Muscle of leg (tissue), 11 donors: ENCODE results near the gene MVD. TPM values are rescaled to one million over a fixed set of nuclear protein-coding genes. Genes with fewer than 3 reads are reported as not detected.

ENCODE experiments used
- DNase-seq: peaks from one replicate; pipeline ENCODE4 v3.0.0; 2013
- H3K27ac ChIP-seq: one replicate; pipeline ENCODE4 v1.5.1; 2013; ENCODE audit warnings: mild to moderate bottlenecking, low read length, control low read depth
- H3K27me3 ChIP-seq: one replicate; pipeline ENCODE4 v1.6.1; 2013; ENCODE audit warnings: low read length; ENCODE audit not compliant: control insufficient read depth, insufficient read depth
- H3K36me3 ChIP-seq: one replicate; pipeline ENCODE4 v1.6.1; 2013; ENCODE audit warnings: low read length; ENCODE audit not compliant: control insufficient read depth, insufficient read depth
- H3K4me1 ChIP-seq: one replicate; pipeline ENCODE4 v1.6.1; 2013; ENCODE audit warnings: low read length; ENCODE audit not compliant: control insufficient read depth, insufficient read depth
- H3K4me3 ChIP-seq: one replicate; pipeline ENCODE4 v1.5.1; 2013; ENCODE audit warnings: low read length, control low read depth
- H3K9me3 ChIP-seq: replicated peaks from 2 replicates; pipeline ENCODE4 v1.6.1; 2013; ENCODE audit warnings: low read depth, low read length; ENCODE audit not compliant: control insufficient read depth
- WGBS: methylation state at CpG from one replicate; pipeline ENCODE4 v1.1.5; 2013; ENCODE audit warnings: missing lambda C conversion rate; ENCODE audit not compliant: insufficient coverage; 5-methylcytosine and 5-hydroxymethylcytosine counted together
- polyA plus RNA-seq, 8 donors: library from polyadenylated mRNA; unstranded; fragments of 120-200 nt; gene quantifications; one replicate each; pipeline versions ENCODE4 v1.2.1 to v1.2.3, GENCODE V29; 2013; ENCODE audit warnings: inconsistent platforms in 1 of 8, low replicate concordance in 1 of 8; ENCODE audit not compliant: insufficient read length in 8 of 8, insufficient read depth in 1 of 8
- total RNA-seq: library from RNA; stranded (reverse); fragments of 120-200 nt; gene quantifications from one replicate; pipeline ENCODE4 v1.2.4, GENCODE V29; 2013

The MVD gene
- total and polyA plus RNA-seq, 9 donors, result 26.9 to 45.2 (median 34.3) TPM

DNA sequence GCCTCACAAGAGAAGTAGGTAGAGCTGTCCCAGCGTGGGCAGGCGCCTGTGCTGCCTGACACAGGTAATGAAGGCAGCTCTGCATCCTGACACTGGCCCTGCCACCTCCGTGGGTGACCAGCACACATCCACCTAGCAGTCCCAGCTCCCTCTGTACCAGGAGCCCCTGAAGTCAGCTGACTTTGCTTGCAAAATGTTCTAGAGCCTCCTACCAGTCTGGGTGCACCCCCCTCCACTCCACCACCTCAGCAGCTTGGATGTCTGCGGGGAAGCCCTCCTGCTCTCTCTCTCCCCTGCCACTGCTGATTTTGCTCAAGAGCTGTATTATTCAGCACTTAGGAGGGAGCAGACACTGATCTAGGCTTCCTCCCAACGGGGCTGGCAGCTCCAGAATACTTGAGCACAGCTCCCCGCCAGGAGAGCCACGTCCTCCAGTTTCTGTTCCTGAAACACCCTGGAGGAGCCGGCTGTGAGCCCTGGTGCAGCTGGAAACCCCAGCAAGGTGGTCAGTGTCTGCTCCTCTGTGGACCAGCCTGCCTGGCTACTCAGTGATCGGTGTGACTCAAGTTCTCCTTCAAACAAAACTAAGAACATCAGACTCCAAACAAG is 42.3 kb upstream of the MVD start:
- Histone ChIP-seq H3K4me1 (peaks cover 42% of the 10 kb centered on the region), H3K4me3 (peak overlapping the region; percentile 74), H3K27me3 (no peaks in the 10 kb centered on the region), H3K9me3 (no peaks in the 10 kb centered on the region), H3K36me3 (peaks cover 31% of the 10 kb centered on the region), H3K27ac (peak overlapping the region; percentile 59)
- peak; percentile 67 for DNase-seq
- WGBS, result 34% methylated on average over 9 of the region's 9 CpGs

DNA sequence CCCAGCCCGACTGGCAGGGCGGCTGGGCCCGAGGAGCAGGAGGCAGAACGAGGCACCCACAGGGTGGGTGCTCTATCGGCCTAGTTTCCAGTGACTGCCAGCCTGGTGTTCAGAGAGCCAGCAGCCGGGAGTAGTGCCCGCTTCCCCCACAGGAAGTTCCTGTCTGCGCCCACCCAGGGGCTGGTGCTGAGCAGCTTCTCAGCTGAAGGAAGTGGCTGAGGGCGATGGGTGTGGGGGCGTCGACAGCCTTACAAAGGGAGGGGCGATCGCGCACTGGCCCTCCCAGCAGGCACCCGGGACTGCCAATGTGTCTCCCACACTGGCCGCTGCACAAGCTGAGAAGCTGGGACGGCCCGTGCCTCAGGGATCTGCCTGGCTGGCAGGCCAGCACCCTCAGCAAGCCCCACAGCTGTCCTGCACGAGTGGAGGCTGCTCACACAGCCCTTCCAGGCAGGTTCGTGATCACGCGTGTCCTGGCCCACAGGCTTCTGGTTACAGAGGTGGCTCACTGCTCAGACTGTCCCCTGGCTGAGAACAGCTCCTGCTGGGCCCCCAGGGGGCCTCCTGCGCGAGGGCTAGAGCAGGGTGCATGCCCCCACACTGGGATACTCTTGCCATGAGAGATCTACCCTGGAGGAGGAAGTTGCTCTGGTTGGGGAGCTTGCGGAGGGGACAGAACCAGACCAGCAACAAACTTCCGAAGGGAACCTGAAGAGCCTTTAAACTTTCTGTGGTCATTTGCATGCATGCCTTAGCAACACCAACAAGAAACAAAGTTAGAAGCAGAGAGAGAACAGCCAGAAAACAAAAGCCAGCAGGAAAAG is 40.8 kb upstream of the MVD start:
- peak; percentile 54 for DNase-seq
- no peak overlapping the region for H3K4me3 ChIP-seq
- H3K36me3 ChIP-seq, result peaks cover 40% of the 10 kb centered on the region
- H3K27ac ChIP-seq, result peak overlapping the region; percentile 67
- H3K27me3 ChIP-seq, result no peaks in the 10 kb centered on the region
- peaks cover 42% of the 10 kb centered on the region for H3K4me1 ChIP-seq
- WGBS, result 66% methylated on average over 24 of the region's 26 CpGs
- H3K9me3 ChIP-seq, result no peaks in the 10 kb centered on the region

DNA sequence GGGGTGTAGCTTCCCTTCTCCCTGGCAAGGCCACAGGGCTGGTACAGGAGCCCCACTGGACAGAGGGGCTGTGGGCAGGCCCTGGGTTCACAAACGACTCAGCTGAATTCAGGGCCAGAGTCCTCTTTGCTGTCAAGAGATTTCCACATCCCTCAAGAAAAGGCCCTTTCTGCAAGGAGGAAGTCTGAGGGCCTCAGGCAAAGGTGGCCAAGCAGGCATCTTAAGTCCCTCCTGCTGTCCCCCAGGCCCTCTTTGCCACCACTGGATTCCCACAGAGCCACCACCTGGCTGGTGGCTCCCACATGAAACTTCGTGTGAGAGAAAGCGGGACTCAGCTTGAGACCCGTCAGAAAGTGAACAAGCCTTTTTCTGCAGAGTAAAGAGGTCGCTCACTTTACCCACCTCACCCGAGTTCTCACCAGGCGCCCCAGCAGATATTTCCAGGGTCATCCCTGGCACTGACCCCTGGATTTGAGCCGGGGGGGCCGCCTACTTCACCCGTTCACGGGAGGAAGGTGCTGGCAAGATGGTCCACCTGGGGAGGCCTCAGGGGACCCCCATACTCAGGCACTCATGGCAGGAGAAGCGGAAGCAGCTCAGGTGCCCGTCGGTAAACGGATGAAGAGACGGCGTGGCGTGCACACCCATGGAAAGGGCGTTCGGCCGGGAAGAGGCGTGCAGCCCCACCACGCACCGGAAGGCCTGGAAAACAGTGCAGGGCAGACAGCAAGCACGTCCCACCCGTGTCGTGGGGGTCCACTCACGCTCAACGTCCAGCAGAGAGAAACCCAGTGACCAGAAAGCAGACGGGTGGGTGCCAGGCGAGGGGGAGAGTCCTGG is 39.7 kb upstream of the MVD start:
- Histone ChIP-seq H3K27ac (peak overlapping the region; percentile 21), H3K36me3 (peaks cover 47% of the 10 kb centered on the region)
- WGBS, result 81% methylated on average over 30 of the region's 31 CpGs

DNA sequence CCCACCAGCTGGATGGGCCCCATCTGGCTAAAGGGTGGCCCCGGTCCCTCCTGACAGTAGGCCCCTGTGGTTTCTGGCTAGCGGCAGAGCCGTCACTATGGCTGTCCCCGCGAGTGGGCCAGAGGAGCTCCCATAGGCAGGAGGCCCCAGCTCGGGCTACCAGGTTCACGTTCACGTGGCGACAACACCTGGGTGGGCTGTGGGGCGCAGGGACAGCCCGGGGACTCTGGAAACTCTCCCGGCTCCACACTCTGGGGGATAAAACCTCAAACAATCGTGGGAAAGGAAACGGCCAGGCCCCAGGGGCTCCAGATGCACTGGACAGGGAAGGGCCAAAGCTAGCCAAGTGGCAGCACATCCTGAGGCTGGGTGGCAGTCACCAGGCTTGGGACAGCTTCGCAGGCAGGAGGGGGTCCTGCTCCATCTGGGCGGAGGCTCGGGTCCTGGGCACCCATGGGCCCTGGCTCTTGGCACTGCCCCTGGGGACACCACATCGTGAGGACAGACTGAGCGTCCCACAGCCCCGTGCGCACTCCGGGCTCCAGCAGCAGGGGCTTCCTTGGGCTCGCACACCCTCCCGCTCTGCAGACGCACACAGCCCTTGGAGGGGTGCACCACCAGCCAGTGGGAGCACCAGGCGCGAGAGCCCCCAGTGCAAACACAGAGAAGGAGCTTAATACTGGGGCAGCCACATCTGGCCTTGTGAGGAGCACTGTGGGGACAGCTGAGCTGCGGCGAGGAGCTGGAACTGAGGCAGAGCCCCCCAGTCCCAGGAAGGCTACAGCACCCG is 38.9 kb upstream of the MVD start:
- peaks cover 55% of the 10 kb centered on the region for H3K36me3 ChIP-seq
- WGBS, result 68% methylated on average over 30 of the region's 30 CpGs
- H3K4me1 ChIP-seq, result peaks cover 33% of the 10 kb centered on the region
- no peak for DNase-seq
- peak overlapping the region; percentile 31 for H3K27ac ChIP-seq
- no peak overlapping the region for H3K4me3 ChIP-seq
- no peaks in the 10 kb centered on the region for H3K9me3 ChIP-seq
- no peaks in the 10 kb centered on the region for H3K27me3 ChIP-seq

More for the DNA sequence above, 39.7 kb upstream of the MVD start:
- DNase-seq, result no peak
- H3K27me3 ChIP-seq, result no peaks in the 10 kb centered on the region
- no peak overlapping the region for H3K4me3 ChIP-seq
- H3K9me3 ChIP-seq, result no peaks in the 10 kb centered on the region
- H3K4me1 ChIP-seq, result peaks cover 42% of the 10 kb centered on the region

DNA sequence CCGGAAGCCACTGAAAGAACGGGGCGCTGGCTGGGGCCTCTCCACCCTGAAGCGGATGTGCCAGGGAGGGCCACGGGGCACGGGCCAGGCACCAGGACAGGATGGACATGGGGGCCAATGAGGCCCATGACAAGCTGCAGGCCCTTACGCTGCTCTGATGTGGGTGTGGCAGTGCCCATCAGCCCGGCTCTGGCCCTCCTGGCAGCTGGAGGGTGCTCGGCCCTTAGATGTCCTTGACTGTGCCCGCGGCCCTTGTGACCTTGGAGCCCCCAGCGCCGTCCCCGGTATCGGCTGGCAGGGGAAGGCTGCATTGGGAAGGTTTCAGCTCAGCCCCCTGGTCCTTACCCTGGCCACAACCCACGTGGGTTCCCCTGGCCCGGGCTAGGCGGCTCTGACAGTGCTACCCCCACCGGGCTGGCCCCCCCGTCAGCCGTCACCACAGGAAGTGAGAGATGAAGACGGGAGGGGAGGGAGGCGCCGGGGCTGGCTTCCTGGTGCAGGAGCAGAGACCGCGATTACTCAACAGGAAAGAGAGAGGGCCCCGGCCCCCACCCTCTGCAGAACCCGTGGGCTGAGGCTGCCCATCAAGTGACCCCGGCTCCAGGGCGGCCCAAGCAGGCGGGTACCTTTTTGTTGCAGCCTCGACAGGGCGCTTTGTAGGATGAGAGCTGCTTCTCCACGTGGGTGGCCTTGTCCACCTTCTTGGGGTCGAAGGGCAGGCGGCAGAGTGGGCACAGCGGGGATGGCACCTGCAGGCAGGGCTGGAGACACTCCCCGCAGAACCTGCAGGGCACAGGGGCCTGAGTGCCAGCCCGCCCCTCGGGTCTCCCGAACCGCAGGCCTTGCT is 38.0 kb upstream of the MVD start:
- peak; percentile 87 for DNase-seq
- peaks cover 39% of the 10 kb centered on the region for H3K4me1 ChIP-seq
- 73% methylated on average over 39 of the region's 42 CpGs for WGBS
- peak overlapping the region; percentile 53 for H3K27ac ChIP-seq
- H3K36me3 ChIP-seq, result peaks cover 63% of the 10 kb centered on the region
- H3K27me3 ChIP-seq, result no peaks in the 10 kb centered on the region
- no peak overlapping the region for H3K4me3 ChIP-seq
- H3K9me3 ChIP-seq, result no peaks in the 10 kb centered on the region

DNA sequence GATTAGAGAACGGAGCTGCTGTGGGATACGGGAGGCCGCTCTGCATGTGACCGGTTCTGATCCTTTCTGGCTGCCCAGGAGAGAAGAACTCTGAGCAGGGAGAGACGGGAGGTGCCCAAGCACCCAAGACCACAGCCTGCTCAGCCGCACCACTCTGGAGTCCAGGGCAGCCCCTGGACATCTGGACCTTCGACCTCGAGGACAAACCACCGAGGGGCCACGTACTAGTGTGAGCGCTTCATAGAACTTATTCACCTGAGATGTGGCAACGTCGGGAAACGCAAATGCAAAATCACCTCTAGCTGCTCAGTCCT is 37.4 kb upstream of the MVD start:
- H3K27me3 ChIP-seq, result no peaks in the 10 kb centered on the region
- H3K4me1 ChIP-seq, result peaks cover 41% of the 10 kb centered on the region
- H3K9me3 ChIP-seq, result no peaks in the 10 kb centered on the region
- no peak for DNase-seq
- no peak overlapping the region for H3K4me3 ChIP-seq
- peaks cover 68% of the 10 kb centered on the region for H3K36me3 ChIP-seq
- 79% methylated on average over 14 of the region's 14 CpGs for WGBS
- no peak overlapping the region for H3K27ac ChIP-seq

DNA sequence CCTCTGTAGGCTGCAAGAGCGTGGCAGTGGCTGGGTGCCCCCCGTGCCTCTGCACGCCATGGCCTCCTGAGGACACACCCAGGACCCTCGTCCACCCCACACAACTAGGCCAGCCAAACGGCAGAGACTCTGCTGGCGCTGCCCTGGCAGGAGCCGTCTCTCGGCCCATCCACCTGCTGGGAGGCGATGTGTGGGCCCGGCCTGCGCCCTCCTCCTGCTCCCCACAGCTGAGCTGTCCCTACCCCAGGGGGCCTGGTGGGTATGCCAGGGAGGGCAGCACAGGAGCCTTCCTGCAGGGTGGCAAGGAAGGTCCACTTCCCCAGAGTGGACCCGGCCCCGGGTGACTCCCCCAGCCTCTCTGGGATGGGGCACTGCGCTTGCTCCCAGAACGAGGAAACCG is 36.3 kb upstream of the MVD start:
- Histone ChIP-seq H3K4me3 (no peak overlapping the region), H3K27me3 (no peaks in the 10 kb centered on the region), H3K27ac (no peak overlapping the region), H3K9me3 (no peaks in the 10 kb centered on the region), H3K36me3 (peaks cover 70% of the 10 kb centered on the region), H3K4me1 (peaks cover 40% of the 10 kb centered on the region)
- 92% methylated on average over 11 of the region's 16 CpGs for WGBS
- no peak for DNase-seq

DNA sequence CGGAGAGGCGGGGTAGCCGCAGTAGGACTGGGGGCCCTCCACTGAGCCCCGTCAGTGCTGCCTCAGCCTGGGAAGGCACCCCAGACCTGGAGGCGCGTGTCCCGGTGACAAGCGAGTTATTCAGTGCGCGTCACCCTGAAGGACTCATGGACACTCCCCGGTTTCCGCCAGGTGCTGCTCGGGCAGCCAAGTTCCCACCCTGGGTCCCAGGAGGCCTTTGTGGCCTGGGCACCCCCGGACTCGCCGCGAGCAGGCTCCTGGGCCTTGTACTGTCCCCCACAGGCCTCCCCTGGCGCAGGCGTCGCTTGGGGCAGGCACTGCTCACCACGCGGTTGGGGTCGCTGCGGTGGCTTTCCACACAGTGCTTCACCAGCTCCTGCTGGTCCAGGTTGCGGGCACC is 35.8 kb upstream of the MVD start:
- Histone ChIP-seq H3K27ac (no peak overlapping the region), H3K4me1 (peaks cover 36% of the 10 kb centered on the region), H3K4me3 (no peak overlapping the region), H3K27me3 (no peaks in the 10 kb centered on the region), H3K9me3 (no peaks in the 10 kb centered on the region), H3K36me3 (peaks cover 70% of the 10 kb centered on the region)
- DNase-seq, result no peak
- 95% methylated on average over 25 of the region's 25 CpGs for WGBS
